Effector memory CD4-positive, alpha-beta T cell (primary cell): ENCODE results near the gene WDR53.
"Not testable (repeated sequence)": the region's sequence is repeated elsewhere in the genome, so short reads cannot be mapped to it uniquely, and the experiment has no call there.

ENCODE experiments used
- DNase-seq, 3 donors: peaks; one replicate each; pipeline ENCODE4 v3.0.0-alpha.2; 2020
- H3K27ac ChIP-seq: 2 replicates; pipeline ENCODE4 v1.7.0; 2013; ENCODE audit warnings: mild to moderate bottlenecking, low read length, moderate library complexity; ENCODE audit not compliant: insufficient read depth, poor library complexity, severe bottlenecking
- H3K27me3 ChIP-seq: replicated peaks from 2 replicates; pipeline ENCODE4 v1.7.0; 2013; ENCODE audit warnings: mild to moderate bottlenecking, low read length; ENCODE audit not compliant: insufficient read depth, control insufficient read depth, poor library complexity, severe bottlenecking
- H3K36me3 ChIP-seq: 2 replicates; pipeline ENCODE4 v1.7.0; 2013; ENCODE audit warnings: mild to moderate bottlenecking, low read length, moderate library complexity; ENCODE audit not compliant: control insufficient read depth, insufficient read depth
- H3K4me1 ChIP-seq: 2 replicates; pipeline ENCODE4 v1.7.0; 2013; ENCODE audit warnings: low read length, mild to moderate bottlenecking; ENCODE audit not compliant: control insufficient read depth, insufficient read depth, poor library complexity, severe bottlenecking
- H3K4me3 ChIP-seq: 2 replicates; pipeline ENCODE4 v1.7.0; 2013; ENCODE audit warnings: low read length, low read depth, mild to moderate bottlenecking; ENCODE audit not compliant: insufficient read depth, poor library complexity, severe bottlenecking
- H3K9me3 ChIP-seq: 2 replicates; pipeline ENCODE4 v1.7.0; 2013; ENCODE audit warnings: mild to moderate bottlenecking, low read length, moderate library complexity; ENCODE audit not compliant: control insufficient read depth

The WDR53 gene

DNA sequence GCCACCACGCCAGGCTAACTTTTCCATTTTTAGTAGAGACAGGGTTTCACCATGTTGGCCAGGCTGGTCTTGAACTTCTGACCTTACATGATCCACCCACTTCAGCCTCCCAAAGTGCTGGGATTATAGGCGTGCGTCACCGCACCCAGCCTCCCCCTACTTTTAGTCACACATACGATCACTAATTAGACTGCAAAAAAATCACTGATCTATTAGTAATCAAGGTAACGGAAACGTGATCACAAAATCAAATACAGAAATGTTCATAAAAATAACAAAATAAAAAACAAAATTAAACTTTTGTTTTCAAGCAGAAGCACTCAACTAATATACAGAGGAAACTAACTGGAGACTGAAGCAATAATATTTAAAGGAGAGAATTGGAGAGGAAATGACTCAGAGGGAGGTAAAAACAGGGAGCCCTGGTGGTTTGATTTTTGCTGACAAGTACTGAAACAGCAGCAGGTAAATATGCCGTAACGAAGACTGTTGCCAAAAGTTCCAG, 4.6 kb downstream of the WDR53 start:
- Histone ChIP-seq H3K27me3 (no peaks in the 10 kb centered on the region), H3K9me3 (no peaks in the 10 kb centered on the region), H3K36me3 (no peaks in the 10 kb centered on the region), H3K4me1 (peaks cover 30% of the 10 kb centered on the region), H3K4me3 (peak overlapping the region; percentile 3), H3K27ac (peak overlapping the region; percentile 59)
- peak; percentile 7 to 32 (median 29) for DNase-seq

DNA sequence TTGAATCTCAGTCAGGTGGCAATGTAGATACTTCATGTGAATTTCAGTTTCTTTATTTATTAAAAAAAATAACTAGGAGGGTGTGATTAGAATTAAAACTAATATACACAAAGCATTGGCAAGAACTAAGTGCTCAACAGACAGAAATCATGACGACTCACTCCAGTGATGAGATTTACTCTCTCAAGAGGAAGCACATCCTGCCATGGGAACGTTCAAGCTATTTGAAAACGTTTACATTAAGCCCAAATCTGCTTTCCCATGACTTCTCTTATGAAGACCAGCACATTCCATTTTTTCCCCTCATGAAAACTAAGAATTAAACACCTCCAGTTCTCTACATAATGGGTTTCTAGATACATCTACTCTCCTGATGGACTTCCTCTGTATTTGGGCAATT, 8.5 kb downstream of the WDR53 start:
- no peak for DNase-seq
- Histone ChIP-seq H3K36me3 (no peaks in the 10 kb centered on the region), H3K9me3 (no peaks in the 10 kb centered on the region), H3K4me3 (no peak overlapping the region), H3K27ac (no peak overlapping the region), H3K27me3 (no peaks in the 10 kb centered on the region), H3K4me1 (peaks cover 16% of the 10 kb centered on the region)

DNA sequence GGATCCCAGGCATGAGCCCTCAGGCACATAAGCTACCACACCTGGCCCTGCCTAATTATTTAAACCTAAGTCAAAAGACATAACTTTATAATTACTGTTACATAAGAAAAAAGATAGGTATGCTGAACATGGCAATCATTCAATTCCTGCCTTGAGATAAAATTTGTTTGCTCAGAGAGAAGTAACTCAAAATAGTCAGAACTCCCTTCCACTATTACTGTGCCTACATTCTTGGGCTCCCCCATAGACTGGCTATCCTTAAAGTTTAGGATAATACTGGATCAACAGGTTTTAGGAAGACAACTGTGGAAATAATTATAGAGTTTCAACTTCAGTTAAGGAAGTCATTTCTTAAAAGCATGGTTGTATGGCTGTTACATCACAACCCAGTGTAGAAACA, 9.9 kb downstream of the WDR53 start:
- no peak overlapping the region for H3K27ac ChIP-seq
- no peak for DNase-seq

DNA sequence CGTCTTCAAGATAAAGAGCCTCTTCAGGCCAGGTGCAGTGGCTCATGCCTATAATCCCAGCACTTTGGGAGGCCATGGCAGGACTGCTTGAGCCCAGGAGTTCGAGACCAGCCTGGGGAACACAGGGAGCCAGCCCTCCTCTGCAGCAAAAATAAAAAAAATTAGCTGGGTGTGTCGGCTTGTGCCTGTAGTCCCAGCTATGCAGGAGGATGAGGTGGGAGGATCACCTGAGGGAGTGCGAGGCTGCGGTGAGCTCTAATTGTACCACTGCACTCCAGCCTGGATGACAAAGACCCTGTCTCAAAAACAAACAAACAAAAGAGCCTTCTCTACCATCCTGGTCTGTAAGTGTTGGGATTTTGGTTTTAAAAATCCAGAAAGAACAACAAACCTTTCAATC, 11.1 kb downstream of the WDR53 start:
- H3K27me3 ChIP-seq: no peaks in the 10 kb centered on the region
- DNase-seq: no peak
- H3K27ac ChIP-seq: no peak overlapping the region
- H3K4me1 ChIP-seq: no peaks in the 10 kb centered on the region
- H3K36me3 ChIP-seq: no peaks in the 10 kb centered on the region
- H3K9me3 ChIP-seq: no peaks in the 10 kb centered on the region
- no peak overlapping the region for H3K4me3 ChIP-seq

More for the DNA sequence above, 9.9 kb downstream of the WDR53 start:
- H3K27me3 ChIP-seq: no peaks in the 10 kb centered on the region
- H3K4me1 ChIP-seq: peaks cover 7% of the 10 kb centered on the region
- H3K36me3 ChIP-seq: no peaks in the 10 kb centered on the region
- H3K4me3 ChIP-seq: no peak overlapping the region
- no peaks in the 10 kb centered on the region for H3K9me3 ChIP-seq

DNA sequence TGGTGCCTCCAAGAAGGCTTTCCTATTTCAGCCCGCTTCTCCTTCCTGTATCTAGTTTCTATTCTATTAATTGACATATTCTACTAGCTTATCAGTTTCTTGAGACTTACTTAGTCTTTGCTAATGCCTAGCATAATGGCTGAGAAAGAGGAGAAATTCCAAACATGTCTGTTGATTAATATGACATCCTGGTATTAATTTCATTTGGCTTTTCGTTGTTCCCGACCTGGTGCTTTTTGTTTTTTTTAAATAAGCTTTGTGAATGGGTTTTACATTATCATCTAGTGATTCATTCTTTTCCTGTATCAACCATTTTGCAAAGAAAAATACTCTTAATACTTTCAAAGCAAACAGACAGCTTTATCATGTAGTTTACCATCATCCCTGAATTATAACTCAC, 13.1 kb downstream of the WDR53 start:
- Histone ChIP-seq H3K9me3 (no peaks in the 10 kb centered on the region), H3K36me3 (no peaks in the 10 kb centered on the region), H3K27me3 (no peaks in the 10 kb centered on the region), H3K4me1 (no peaks in the 10 kb centered on the region), H3K4me3 (no peak overlapping the region), H3K27ac (no peak overlapping the region)
- no peak for DNase-seq

DNA sequence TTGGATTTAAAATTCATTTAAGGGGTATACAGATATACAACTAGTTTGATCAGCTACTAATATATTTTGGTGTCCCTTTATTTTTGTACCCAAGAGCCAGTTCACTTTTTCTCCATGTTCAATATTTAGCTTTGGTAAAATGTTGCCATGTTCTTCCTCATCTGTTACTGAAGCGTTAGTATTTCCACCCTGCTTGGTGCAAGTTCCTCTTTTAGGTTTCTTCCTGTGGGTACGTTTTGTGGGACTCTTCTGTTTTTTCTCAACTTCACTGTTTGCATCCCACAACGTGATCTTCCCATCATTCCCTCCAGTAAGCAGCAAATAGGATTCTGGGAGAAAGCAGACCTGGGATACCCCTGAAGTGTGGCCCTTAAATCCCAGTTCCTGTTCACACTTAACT, 14.1 kb downstream of the WDR53 start:
- H3K27me3 ChIP-seq: no peaks in the 10 kb centered on the region
- H3K4me1 ChIP-seq: no peaks in the 10 kb centered on the region
- no peak overlapping the region for H3K27ac ChIP-seq
- DNase-seq: no peak
- H3K9me3 ChIP-seq: no peaks in the 10 kb centered on the region
- no peak overlapping the region for H3K4me3 ChIP-seq
- H3K36me3 ChIP-seq: no peaks in the 10 kb centered on the region

DNA sequence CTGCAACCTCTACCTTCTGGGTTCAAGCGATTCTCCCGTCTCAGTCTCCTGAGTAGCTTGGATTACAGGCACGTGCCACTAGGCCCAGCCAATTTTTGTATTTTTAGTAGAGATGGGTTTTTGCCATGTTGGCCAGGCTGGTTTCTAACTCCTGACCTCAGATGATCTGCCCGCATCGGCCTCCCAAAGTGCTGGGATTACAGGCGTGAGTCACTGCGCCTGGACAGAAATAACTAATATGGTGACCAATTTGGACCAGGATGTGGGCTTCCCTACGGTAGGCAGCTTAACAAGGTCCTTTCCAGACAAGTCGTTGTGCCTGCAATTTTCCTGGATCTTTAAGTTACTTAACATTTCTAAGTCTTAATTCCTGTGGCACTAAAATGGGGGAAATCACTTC, 14.8 kb downstream of the WDR53 start:
- H3K27me3 ChIP-seq: no peaks in the 10 kb centered on the region
- H3K9me3 ChIP-seq: no peaks in the 10 kb centered on the region
- no peak overlapping the region for H3K4me3 ChIP-seq
- H3K27ac ChIP-seq: no peak overlapping the region
- no peaks in the 10 kb centered on the region for H3K36me3 ChIP-seq
- DNase-seq: no peak
- H3K4me1 ChIP-seq: no peaks in the 10 kb centered on the region

DNA sequence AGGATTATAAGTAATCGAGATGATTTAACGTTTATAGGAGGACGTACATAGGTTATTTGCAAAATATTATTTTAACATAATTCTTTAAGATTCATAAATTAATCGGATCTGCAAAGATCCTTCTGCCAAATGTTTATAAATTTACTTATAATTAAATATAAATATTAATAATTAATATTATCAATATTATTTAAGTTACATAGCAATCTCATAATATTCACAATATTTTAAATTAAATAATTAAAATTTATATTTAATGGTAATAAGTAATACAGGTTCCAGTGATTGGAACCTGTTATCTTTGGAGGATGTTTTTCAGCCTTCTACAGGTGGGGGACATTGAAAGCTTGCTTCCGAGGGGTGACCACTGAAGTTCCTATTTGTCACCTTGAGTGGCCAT, 16.1 kb downstream of the WDR53 start:
- no peak overlapping the region for H3K27ac ChIP-seq
- DNase-seq: no peak
- no peaks in the 10 kb centered on the region for H3K36me3 ChIP-seq
- H3K9me3 ChIP-seq: no peaks in the 10 kb centered on the region
- no peaks in the 10 kb centered on the region for H3K4me1 ChIP-seq
- H3K4me3 ChIP-seq: no peak overlapping the region
- H3K27me3 ChIP-seq: no peaks in the 10 kb centered on the region

DNA sequence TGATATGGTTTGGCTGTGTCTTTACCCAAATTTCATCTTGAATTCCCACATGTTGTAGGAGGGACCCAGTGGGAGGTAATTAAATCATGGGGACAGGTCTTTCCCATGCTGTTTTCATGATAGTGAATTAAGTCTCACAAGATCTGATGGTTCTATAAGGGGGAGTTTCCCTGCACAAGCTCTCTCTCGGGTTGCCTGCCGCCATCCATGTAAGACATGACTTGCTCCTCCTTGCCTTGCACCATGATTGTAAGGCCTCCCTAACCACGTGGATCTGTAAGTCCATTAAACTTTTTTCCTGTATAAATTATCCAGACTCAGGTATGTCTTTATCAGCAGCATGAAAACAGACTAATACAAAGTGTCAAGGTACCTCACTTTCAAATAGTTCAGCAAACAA, 18.2 kb downstream of the WDR53 start:
- H3K4me1 ChIP-seq, H3K9me3 ChIP-seq, H3K27me3 ChIP-seq, DNase-seq, H3K4me3 ChIP-seq, H3K27ac ChIP-seq, H3K36me3 ChIP-seq: not testable (repeated sequence)

DNA sequence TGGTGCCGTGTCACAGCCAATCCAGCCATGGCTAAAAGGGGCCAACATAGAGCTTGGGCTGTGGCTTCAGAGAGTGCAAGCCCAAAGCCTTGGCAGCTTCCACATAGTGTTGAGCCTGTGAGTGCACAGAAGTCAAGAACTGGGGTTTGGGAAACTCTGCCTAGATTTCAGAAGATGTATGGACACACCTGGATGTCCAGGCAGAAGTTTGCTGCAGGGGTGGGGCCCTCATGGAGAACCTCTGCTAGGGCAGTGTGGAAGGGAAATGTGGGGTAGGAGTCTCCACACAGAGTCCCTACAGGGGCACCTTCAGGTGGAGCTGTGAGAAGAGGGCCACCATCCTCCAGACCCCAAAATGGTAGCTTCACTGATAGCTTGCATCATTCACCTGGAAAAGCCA, 19.0 kb downstream of the WDR53 start:
- H3K4me3 ChIP-seq, H3K27me3 ChIP-seq, H3K4me1 ChIP-seq, DNase-seq, H3K36me3 ChIP-seq, H3K9me3 ChIP-seq, H3K27ac ChIP-seq: not testable (repeated sequence)

DNA sequence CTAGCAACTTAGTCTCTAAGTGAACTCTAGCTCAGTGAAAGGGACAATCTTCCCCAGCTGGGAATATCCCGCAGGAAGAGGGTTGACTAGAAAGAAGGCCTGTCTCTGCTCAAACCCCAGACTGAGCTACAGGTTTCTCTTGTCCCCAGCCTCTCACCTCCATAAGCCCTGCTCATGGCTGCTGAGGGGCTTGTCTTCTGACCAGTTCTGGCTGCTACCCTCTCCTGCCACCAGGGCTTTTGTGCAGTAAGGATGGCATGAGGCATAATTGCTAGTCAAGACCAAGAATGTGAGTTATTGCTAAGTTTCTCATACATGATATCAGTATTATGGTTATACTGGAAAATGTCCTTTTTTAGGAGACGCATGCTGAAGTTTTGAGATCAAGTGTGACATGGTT, 21.3 kb downstream of the WDR53 start:
- Histone ChIP-seq H3K27me3 (no peaks in the 10 kb centered on the region), H3K36me3 (no peaks in the 10 kb centered on the region), H3K4me3 (no peak overlapping the region), H3K9me3 (no peaks in the 10 kb centered on the region), H3K4me1 (no peaks in the 10 kb centered on the region), H3K27ac (no peak overlapping the region)
- no peak for DNase-seq
